ENCODE data around the gene TAS2R1. TPM values are rescaled to one million over a fixed set of nuclear protein-coding genes. Genes with fewer than 3 reads are reported as not detected.

The TAS2R1 gene, protein sequence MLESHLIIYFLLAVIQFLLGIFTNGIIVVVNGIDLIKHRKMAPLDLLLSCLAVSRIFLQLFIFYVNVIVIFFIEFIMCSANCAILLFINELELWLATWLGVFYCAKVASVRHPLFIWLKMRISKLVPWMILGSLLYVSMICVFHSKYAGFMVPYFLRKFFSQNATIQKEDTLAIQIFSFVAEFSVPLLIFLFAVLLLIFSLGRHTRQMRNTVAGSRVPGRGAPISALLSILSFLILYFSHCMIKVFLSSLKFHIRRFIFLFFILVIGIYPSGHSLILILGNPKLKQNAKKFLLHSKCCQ
- not detected in 2 replicates for total RNA-seq
- not detected for total RNA-seq (2013)
- not detected in 2 replicates for polyA plus RNA-seq
- polyA minus RNA-seq = not detected in 2 replicates

DNA sequence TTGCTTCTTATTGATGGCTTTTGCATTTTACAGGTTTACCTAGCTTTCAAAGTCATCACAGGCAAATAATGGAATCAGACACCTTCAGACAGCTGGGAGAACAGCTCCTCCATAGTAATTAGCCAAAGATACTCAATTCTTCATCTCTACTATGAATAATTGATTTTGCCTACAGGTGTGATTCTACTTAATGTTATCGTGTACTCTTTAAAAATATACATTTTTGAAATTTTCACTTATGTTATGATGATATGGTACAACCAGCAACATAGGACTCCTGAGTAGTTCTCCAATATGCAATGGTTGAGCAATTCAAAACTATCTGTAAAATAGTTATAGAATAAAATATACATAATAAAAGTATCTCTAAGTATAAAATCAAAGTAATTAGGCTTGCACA, at the start of gene TAS2R1:
TAS2R1 (minus strand) TSS at position 101 of the 400 bp plus-strand sequence. CDS start 319 bp downstream, outside the sequence.
- Mint-ChIP-seq H3K4me3 (no peak within 1 kb of the TSS), H3K9me3 (ENCODE audit: insufficient read depth) (peaks cover 8% of the 10 kb centered on the region), H3K27me3 (no peaks in the 10 kb centered on the region), H3K27ac (no peak within 1 kb of the TSS), H3K4me1 (no peaks in the 10 kb centered on the region)
- CTCF ChIA-PET = no interaction called here
- POLR2A ChIA-PET = no interaction called here
- no CpG with 5 or more reads among the region's 1 CpG for WGBS (ENCODE audit: insufficient coverage)
- Histone ChIP-seq H3K4me2 (replicated peaks; ENCODE audit: low read depth, low read length, poor library complexity, severe bottlenecking) (no peak within 1 kb of the TSS), H3K9ac (ENCODE audit: low read length) (no peak within 1 kb of the TSS), H3K27me3 (replicated peaks in 1 of 4; ENCODE audit: control extremely low read depth in 1 of 4, control insufficient read depth in 3 of 4, insufficient read depth in 4 of 4, low read length in 3 of 4) (no peaks in the 10 kb centered on the region), H4K20me1 (ENCODE audit: control insufficient read depth, insufficient read depth, low read length, poor library complexity, severe bottlenecking) (no peaks in the 10 kb centered on the region), H3K36me3 (replicated peaks in 1 of 2; ENCODE audit: control extremely low read depth in 1 of 2, control insufficient read depth in 1 of 2, extremely low read depth in 1 of 2, insufficient read depth in 2 of 2, low read length in 1 of 2) (no peaks in the 10 kb centered on the region), H3K79me2 (ENCODE audit: control insufficient read depth, insufficient read depth, low read length) (no peaks in the 10 kb centered on the region), H2AFZ (ENCODE audit: insufficient read depth, low read depth, low read length, poor library complexity, severe bottlenecking) (no peak within 1 kb of the TSS), H3K27ac (ENCODE audit: low read length in 2 of 2) (no peak within 1 kb of the TSS), H3K4me1 (ENCODE audit: control insufficient read depth in 2 of 2, insufficient read depth in 2 of 2, low read length in 2 of 2) (no peaks in the 10 kb centered on the region), H3K4me3 (ENCODE audit: control extremely low read depth in 1 of 5, extremely low read depth in 1 of 5, insufficient read depth in 1 of 5, low read depth in 2 of 5, low read length in 4 of 5) (no peak within 1 kb of the TSS), H3K9me3 (ENCODE audit: control extremely low read depth in 1 of 3, control insufficient read depth in 2 of 3, insufficient read depth in 1 of 3, low read length in 2 of 3) (no peaks in the 10 kb centered on the region)
- intact Hi-C loops (cut with micrococcal nuclease) = no loop called here
- TF ChIP-seq EZH2 (IDR thresholded peaks at IDR 0.05; ENCODE audit: borderline replicate concordance, insufficient read depth, low read depth, low read length, poor library complexity, severe bottlenecking) (no peak), CTCF (IDR thresholded peaks at IDR 0.05) (no peak)
- ATAC-seq (ENCODE audit: low read depth) (no peak), DNase-seq (no peak)

DNA sequence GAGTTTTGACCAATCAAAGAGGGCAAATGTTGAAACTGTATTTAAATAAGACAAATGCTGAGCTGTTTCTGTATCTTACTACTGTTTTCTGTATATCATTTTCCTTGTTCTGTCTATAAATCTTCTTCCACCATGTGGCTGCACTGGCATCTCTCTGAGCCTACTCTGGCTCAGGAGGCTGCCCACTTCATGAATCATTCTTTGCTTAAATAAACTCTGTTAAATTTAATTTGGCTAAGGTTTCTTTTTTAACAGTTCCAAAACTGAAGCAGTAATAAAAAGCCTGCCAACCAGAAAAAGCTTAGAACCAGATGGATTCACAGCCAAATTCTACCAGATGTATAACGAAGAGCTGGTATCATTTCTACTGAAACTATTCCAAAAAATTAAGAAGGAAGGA, 40.2 kb upstream of the TAS2R1 start:
- Mint-ChIP-seq H3K27ac (no peak overlapping the region), H3K27me3 (no peaks in the 10 kb centered on the region), H3K9me3 (ENCODE audit: insufficient read depth) (peaks cover 1% of the 10 kb centered on the region), H3K4me3 (no peak overlapping the region), H3K4me1 (no peaks in the 10 kb centered on the region)
- H3K79me2 ChIP-seq (ENCODE audit: control insufficient read depth, insufficient read depth, low read length) = no peaks in the 10 kb centered on the region
- no peaks in the 10 kb centered on the region for H4K20me1 ChIP-seq (ENCODE audit: control insufficient read depth, insufficient read depth, low read length, poor library complexity, severe bottlenecking)
- H3K4me2 ChIP-seq (replicated peaks; ENCODE audit: low read depth, low read length, poor library complexity, severe bottlenecking) = no peak overlapping the region
- no peak for ATAC-seq (ENCODE audit: low read depth)
- no peak overlapping the region for H3K9ac ChIP-seq (ENCODE audit: low read length)
- no peak overlapping the region for H3K27ac ChIP-seq (ENCODE audit: low read length in 2 of 2)
- no peaks in the 10 kb centered on the region for H3K4me1 ChIP-seq (ENCODE audit: control insufficient read depth in 2 of 2, insufficient read depth in 2 of 2, low read length in 2 of 2)
- WGBS (ENCODE audit: insufficient coverage) = no CpG with 5 or more reads among the region's 1 CpG
- TF ChIP-seq CTCF (IDR thresholded peaks at IDR 0.05) = no peak
- no peak for TF ChIP-seq EZH2 (IDR thresholded peaks at IDR 0.05; ENCODE audit: borderline replicate concordance, insufficient read depth, low read depth, low read length, poor library complexity, severe bottlenecking)
- POLR2A ChIA-PET = no interaction called here
- no peak for DNase-seq
- H3K36me3 ChIP-seq (replicated peaks in 1 of 2; ENCODE audit: control extremely low read depth in 1 of 2, control insufficient read depth in 1 of 2, extremely low read depth in 1 of 2, insufficient read depth in 2 of 2, low read length in 1 of 2) = no peaks in the 10 kb centered on the region
- H2AFZ ChIP-seq (ENCODE audit: insufficient read depth, low read depth, low read length, poor library complexity, severe bottlenecking) = no peak overlapping the region
- no peak overlapping the region for H3K4me3 ChIP-seq (ENCODE audit: control extremely low read depth in 1 of 5, extremely low read depth in 1 of 5, insufficient read depth in 1 of 5, low read depth in 2 of 5, low read length in 4 of 5)
- CTCF ChIA-PET = no interaction called here
- peaks cover 0 to 5% (median 0%) of the 10 kb centered on the region in 3 donors for H3K9me3 ChIP-seq (ENCODE audit: control extremely low read depth in 1 of 3, control insufficient read depth in 2 of 3, insufficient read depth in 1 of 3, low read length in 2 of 3)
- intact Hi-C loops (cut with micrococcal nuclease) = no loop called here
- H3K27me3 ChIP-seq (replicated peaks in 1 of 4; ENCODE audit: control extremely low read depth in 1 of 4, control insufficient read depth in 3 of 4, insufficient read depth in 4 of 4, low read length in 3 of 4) = no peaks in the 10 kb centered on the region
